Urinary bladder (tissue), 4 donors: ENCODE measurements around the gene DLK2. TPM values are rescaled to one million over a fixed set of nuclear protein-coding genes. Genes with fewer than 3 reads are reported as not detected.
"Not testable (repeated sequence)": the region's sequence is repeated elsewhere in the genome, so short reads cannot be mapped to it uniquely, and the experiment has no call there.

Experiments used
- DNase-seq: peaks from one replicate; pipeline ENCODE4 v3.0.0-alpha.2; 2015; ENCODE audit errors: extremely low spot score
- H3K27ac ChIP-seq: one replicate; pipeline ENCODE4 v1.5.1; 2013; ENCODE audit warnings: low read depth, mild to moderate bottlenecking, moderate library complexity
- H3K36me3 ChIP-seq: one replicate; pipeline ENCODE4 v1.6.1; 2013; ENCODE audit warnings: mild to moderate bottlenecking, moderate library complexity; ENCODE audit not compliant: insufficient read depth
- H3K4me1 ChIP-seq: one replicate; pipeline ENCODE4 v1.6.1; 2013; ENCODE audit warnings: mild to moderate bottlenecking, moderate library complexity; ENCODE audit not compliant: insufficient read depth
- H3K4me3 ChIP-seq: one replicate; pipeline ENCODE4 v1.5.1; 2013; ENCODE audit warnings: low read depth, low read length
- WGBS: extraction: QIAGEN DNeasy Blood & Tissue Kit; methylation state at CpG from one replicate; pipeline ENCODE4 v1.1.7; 2013; 5-methylcytosine and 5-hydroxymethylcytosine counted together
- polyA plus RNA-seq: library from polyadenylated mRNA; stranded (reverse); fragments of 200-250 nt; gene quantifications from one replicate; pipeline ENCODE4 v1.2.3, GENCODE V29; 2013
- total RNA-seq: library from RNA; depleted of rRNA; stranded (reverse); fragments of >200 nt; gene quantifications from one replicate; pipeline ENCODE4 v1.2.3, GENCODE V29; 2014
- donor health status: healthy with polysubstance abuse.
- donor health status: healthy.

The DLK2 gene
- total and polyA plus RNA-seq, 2 donors: 0.67 to 2.0 TPM

DNA sequence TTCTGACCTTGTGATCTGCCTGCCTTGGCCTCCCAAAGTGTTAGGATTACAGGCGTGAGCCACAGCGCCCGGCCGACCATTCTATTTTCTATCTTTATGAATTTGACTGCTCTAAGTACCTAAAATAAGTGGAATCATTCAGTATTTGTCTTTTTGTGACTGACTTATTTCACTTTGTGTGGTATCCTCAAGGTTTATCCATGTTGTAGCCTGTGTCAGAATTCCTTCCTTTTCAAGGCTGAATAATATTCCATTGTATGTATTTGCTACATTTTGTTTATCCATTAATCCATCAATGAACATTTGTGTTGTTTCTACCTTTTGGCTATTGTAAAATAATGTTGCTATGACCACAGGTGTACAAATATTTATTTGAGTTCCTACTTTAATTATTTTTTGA, 17.2 kb upstream of the DLK2 start:
- DNase-seq: no peak
- no peaks in the 10 kb centered on the region for H3K36me3 ChIP-seq
- no peak overlapping the region for H3K4me3 ChIP-seq
- H3K27ac ChIP-seq: no peak overlapping the region
- H3K4me1 ChIP-seq: no peaks in the 10 kb centered on the region
- 97% methylated on average over 4 of the region's 4 CpGs for WGBS

DNA sequence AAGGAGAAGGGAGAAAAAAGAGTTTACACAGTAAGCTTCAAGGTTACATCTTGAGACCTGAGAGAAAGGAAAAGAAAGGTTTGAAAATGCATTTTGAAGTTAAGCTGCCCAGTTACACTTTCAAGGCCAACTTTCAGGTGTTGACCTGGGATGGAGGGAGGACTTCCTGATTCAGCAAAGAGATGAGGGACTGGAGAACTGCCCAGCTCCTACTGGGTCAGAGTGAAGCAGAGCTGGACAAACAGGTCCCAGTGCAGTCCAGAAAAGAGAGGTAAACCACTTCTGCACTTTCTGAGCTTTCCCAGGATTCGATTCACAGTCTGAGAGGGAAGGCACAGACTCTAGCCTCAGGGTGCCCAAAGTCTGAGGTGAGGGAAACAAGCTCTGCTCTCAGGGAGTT, 16.1 kb upstream of the DLK2 start:
- no peak overlapping the region for H3K4me3 ChIP-seq
- 69% methylated on average over 1 of the region's 1 CpG for WGBS

DNA sequence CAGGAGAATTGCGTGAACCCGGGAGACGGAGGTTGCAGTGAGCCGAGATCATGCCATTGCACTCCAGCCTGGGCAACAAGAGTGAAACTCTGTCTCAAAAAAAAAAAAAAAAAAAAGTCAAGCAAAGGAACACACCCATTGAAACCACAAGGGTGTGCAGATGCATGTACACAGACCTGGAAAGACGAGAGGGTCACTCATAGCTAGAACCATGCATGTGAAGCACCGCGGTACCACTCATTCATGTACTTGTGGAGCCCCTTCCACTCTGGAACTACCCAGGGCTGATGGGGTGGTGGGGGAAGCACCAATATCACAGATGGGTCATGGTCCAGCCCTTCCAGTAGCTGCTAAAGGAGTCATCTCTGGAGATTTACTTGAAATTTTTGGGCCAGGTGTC, 14.6 kb upstream of the DLK2 start:
- Histone ChIP-seq H3K36me3 (no peaks in the 10 kb centered on the region), H3K4me1 (no peaks in the 10 kb centered on the region), H3K27ac (no peak overlapping the region), H3K4me3 (no peak overlapping the region)
- WGBS: 88% methylated on average over 7 of the region's 7 CpGs
- DNase-seq: no peak

More for the DNA sequence above, 16.1 kb upstream of the DLK2 start:
- Histone ChIP-seq H3K27ac (no peak overlapping the region), H3K36me3 (no peaks in the 10 kb centered on the region), H3K4me1 (no peaks in the 10 kb centered on the region)
- DNase-seq: no peak

DNA sequence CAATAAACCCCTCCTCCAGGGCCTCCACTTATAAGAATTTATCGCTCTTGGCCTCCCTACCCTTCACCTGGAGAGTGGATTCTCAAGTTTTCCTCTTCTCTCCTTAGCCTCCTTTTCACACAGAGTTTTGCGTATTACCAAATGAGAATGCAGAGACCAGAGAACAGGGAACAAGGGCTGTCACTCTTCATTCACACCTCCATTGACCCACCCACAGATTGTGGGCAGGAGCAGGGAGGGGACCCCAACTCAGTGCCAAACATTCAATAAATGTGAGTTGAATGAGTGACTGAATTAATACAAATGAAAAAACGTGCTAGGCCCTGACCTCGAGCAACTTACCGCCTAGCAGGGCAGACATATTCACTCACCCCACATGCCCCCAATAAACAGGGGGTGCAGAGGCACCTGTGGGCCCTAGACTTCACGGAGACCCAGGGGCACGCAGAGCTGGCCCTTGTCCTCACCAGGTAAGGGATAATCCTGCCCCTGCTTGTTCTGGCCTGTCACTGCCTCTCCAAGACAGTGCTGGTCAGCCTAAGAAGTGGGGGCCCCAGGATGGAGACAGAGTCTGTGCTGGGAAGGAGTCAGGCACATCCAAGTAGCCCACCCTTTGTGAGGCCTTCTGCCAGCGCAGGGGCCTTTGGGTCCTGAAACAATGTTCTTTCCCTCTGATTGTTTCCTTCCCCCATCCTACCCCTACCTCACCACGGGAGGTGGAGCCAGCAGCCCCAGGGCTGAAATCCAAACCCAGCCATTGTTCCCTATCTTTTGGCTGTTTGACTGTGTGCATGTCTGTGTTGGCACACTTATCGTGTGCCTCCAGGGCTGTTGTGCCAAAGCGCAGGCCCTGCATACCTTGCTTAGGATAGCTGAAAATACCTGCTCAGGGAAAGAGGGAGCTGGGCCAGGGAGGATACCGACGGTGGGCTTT, 13.7 kb upstream of the DLK2 start:
- Histone ChIP-seq H3K4me1 (no peaks in the 10 kb centered on the region), H3K27ac (no peak overlapping the region), H3K36me3 (no peaks in the 10 kb centered on the region), H3K4me3 (no peak overlapping the region)
- DNase-seq: no peak
- 64% methylated on average over 13 of the region's 13 CpGs for WGBS

DNA sequence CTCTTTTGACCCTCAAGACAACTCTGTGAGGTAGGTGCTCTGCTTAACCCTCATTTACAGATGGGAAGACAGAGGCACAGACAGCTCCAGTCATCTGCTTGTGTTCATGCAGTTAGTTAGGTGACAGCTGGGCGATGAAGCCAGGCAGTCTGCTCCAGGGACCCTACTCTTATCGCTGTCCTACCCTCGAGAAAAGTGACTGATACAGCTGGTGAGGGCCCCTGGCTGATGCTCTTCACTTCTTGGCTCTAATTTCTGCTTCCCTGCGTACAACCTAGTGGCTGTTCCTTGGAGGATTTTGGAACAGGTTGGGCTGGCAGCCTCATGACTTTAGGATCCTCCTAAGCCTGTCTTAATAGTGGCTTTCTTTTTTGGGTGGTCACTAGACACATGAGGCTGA, 12.9 kb upstream of the DLK2 start:
- Histone ChIP-seq H3K4me1 (no peaks in the 10 kb centered on the region), H3K4me3 (no peak overlapping the region), H3K36me3 (no peaks in the 10 kb centered on the region), H3K27ac (no peak overlapping the region)
- WGBS: 72% methylated on average over 4 of the region's 4 CpGs
- no peak for DNase-seq

DNA sequence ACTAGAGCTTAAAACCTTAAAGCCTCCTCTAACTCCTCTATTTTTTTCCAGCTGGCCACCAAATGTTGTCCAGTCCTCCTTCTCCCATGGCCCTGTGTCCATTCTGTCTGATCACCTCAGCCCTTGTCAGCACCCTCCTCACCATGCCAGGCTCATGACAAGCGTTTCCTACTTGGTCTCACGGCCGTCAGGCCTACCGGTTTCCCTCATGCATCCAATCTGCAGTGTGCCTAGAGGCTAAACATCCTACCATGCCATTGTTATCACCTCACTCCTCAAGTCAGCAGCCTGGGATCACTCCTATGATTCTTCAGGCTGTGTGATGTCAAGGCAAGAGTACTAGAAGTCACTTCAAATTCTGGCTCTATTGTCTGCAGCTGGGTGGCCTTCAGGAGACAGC, 12.4 kb upstream of the DLK2 start:
- Histone ChIP-seq H3K4me3 (no peak overlapping the region), H3K4me1 (no peaks in the 10 kb centered on the region), H3K36me3 (no peaks in the 10 kb centered on the region), H3K27ac (no peak overlapping the region)
- DNase-seq: no peak
- 75% methylated on average over 4 of the region's 4 CpGs for WGBS

DNA sequence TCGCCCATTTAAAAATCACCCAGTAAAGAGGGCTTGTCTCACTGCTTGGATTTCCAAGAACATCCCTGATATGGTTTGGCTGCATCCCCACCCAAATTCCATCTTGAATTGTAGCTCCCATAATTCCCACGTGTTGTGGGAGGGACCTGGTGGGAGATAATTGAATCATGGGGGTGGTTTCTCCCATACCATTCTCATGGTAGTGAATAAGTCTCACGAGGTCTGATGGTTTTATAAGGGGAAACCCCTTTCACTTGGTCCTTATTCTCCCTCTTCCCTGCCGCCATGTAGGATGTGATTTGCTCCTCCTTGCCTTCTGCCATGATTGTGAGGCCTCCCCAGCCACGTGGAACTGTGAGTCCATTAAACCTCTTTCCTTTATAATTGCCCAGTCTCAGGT, 11.9 kb upstream of the DLK2 start:
- not testable (repeated sequence) for H3K4me3 ChIP-seq
- 58% methylated on average over 5 of the region's 5 CpGs for WGBS

DNA sequence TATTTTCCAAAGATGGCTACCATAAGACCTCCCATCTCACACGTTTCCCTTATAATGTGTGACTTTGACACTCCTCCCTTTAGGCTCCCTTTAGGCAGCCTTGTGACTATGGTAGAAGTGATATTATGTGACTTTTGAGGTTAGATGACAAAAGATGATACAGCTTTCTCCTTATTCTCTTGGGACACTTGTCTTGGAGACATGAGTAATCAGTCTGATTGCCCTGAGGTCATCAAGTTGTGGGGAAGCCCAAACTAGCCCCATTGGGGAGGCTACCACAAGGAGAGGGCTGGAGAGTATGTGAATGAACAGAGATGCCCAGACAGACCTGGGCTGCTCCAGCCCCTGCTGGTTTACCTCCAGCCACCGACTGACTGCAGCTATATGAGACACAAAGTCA, 10.6 kb upstream of the DLK2 start:
- WGBS: 56% methylated on average over 2 of the region's 2 CpGs

More for the DNA sequence above, 11.9 kb upstream of the DLK2 start:
- H3K27ac ChIP-seq, DNase-seq, H3K36me3 ChIP-seq, H3K4me1 ChIP-seq: not testable (repeated sequence)

DNA sequence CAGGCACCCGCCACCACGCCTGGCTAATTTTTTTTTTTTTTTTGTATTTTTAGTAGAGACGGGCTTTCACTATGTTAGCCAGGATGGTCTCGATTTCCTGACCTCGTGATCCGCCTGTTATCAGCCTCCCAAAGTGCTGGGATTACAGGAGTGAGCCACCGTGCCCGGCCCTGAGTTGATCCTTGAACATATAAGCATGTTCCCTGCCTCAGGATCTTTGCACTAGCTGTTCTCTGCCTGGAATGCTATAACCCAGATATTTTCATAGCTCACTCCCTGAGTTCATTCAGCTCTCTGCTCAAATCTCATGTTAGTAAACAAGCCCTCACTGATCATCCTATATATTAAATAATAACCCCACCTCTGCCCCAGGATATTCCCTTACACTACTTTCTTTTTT, 9.0 kb upstream of the DLK2 start:
- no peak for DNase-seq
- H3K4me1 ChIP-seq: no peaks in the 10 kb centered on the region
- no peak overlapping the region for H3K27ac ChIP-seq
- no peaks in the 10 kb centered on the region for H3K36me3 ChIP-seq
- H3K4me3 ChIP-seq: no peak overlapping the region
- 79% methylated on average over 8 of the region's 8 CpGs for WGBS

More for the DNA sequence above, 10.6 kb upstream of the DLK2 start:
- H3K27ac ChIP-seq: no peak overlapping the region
- H3K36me3 ChIP-seq: no peaks in the 10 kb centered on the region
- no peaks in the 10 kb centered on the region for H3K4me1 ChIP-seq
- H3K4me3 ChIP-seq: no peak overlapping the region
- DNase-seq: no peak

DNA sequence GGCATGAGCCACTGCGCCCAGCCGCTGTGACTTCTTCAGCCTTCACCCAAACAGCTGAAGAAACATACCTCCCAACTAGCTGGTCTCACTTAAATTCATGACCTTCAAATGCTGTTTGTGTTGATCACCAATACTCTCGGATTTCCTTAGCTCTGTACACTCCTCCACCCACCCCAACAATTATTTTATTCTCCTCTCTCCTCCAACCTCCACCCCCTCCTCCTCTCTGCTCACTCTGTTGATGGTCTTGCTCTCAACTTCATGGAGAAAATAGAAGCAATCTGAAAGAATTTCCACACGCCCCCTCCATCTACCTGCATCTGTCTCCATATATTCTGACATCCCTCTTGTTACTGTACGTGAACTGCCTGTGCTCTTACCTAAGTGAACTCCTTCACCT, 6.6 kb upstream of the DLK2 start:
- DNase-seq: no peak
- no peaks in the 10 kb centered on the region for H3K36me3 ChIP-seq
- H3K4me3 ChIP-seq: no peak overlapping the region
- no peak overlapping the region for H3K27ac ChIP-seq
- no peaks in the 10 kb centered on the region for H3K4me1 ChIP-seq
- WGBS: 71% methylated on average over 5 of the region's 5 CpGs

DNA sequence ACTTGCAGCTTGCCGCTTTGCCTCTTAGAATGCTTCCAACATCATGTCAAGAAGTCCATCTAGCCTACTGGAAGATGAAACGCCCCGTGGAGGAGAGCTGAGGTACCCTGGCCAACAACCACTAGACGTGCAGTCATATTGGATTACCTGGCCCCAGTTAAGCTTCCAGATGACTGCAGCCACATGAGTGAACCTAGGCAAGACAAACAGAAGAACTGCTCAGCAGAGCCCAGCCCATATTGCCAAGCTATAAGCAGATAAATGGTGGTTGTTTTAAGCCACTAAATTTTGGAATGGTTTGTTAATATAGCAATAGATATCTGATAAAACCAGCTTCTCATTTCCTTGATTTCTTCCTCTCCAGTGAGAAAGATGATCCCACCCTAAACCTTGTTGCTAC, 4.7 kb upstream of the DLK2 start:
- whole genome bisulfite sequencing: 52% methylated on average over 4 of the region's 4 CpGs
- no peak overlapping the region for H3K27ac ChIP-seq
- no peak for DNase-seq

DNA sequence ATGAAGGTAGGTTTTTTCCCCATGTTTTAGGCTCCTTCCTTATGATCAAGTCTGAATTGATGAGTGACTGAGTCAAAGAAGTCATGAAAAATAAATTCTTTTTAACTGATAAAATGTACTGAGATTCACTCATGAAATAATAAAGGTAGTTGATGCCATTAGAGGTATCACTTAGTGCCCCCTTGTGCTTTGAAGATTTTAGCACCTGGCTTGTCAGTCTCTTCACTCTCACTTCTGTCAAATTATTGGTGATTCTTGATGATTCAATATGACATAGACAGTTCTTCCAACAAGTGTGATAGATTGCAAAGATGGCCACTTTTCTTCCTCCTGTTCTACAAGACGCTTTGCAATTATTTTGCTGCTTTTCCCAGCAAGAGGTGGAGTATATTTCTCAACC, 4.2 kb upstream of the DLK2 start:
- DNase-seq: no peak
- Histone ChIP-seq H3K4me1 (no peaks in the 10 kb centered on the region), H3K36me3 (no peaks in the 10 kb centered on the region), H3K4me3 (no peak overlapping the region), H3K27ac (no peak overlapping the region)
- 77% methylated on average over 1 of the region's 1 CpG for WGBS

More for the DNA sequence above, 4.7 kb upstream of the DLK2 start:
- Histone ChIP-seq H3K4me3 (no peak overlapping the region), H3K36me3 (no peaks in the 10 kb centered on the region), H3K4me1 (no peaks in the 10 kb centered on the region)

DNA sequence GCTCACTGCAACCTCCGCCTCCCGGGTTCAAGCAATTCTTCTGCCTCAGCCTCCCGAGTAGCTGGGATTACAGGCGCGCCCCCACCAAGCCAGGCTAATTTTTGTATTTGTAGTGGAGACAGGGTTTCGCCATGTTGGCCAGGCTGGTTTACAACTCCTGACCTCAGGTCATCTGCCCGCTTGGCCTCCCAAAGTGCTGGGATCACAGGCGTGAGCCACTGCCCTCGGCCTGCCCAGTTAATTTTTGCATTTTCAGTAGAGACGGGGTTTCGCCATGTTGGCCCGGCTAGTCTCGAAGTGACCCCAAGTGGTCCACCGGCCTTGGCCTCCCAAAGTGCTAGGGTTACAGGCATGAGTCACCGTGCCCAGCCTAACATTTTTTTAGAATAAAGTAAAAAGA, 2.8 kb upstream of the DLK2 start:
- not testable (repeated sequence) for H3K4me3 ChIP-seq, DNase-seq, H3K4me1 ChIP-seq, H3K36me3 ChIP-seq, H3K27ac ChIP-seq
- WGBS: 93% methylated on average over 15 of the region's 15 CpGs

DNA sequence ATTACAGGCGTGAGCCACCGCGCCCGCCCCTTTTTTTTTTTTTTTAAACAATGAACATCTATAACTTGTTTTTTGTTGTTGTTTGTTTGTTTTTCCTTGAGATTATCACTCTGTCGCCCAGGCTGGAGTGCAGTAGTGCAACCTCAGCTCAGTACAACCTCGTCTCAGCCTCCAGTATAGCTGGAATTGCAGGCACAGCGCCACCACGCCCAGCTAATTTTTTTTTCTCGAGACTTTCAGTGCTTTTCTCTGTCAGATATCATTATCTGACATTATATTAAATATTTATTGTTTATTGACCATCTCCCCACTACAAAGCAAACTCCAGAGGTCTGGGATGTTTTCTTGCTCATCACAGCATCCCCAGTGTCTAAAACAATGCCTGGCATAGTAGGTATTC, 2.3 kb upstream of the DLK2 start:
- Histone ChIP-seq H3K27ac (no peak overlapping the region), H3K4me1 (no peaks in the 10 kb centered on the region), H3K36me3 (no peaks in the 10 kb centered on the region), H3K4me3 (no peak overlapping the region)
- 68% methylated on average over 9 of the region's 9 CpGs for WGBS
- no peak for DNase-seq
